GM12891 (cell line): ENCODE measurements around the gene WIPF2.
A peak's percentile ranks its signal among the peaks of the same experiment; 100 is the strongest.
"Not testable (repeated sequence)": the region's sequence is repeated elsewhere in the genome, so short reads cannot be mapped to it uniquely, and the experiment has no call there.

Experiments used
- DNase-seq: peaks from one replicate; pipeline ENCODE4 v3.0.0; 2011; ENCODE audit warnings: low spot score; ENCODE audit not compliant: insufficient read length
- FAIRE-seq: peaks from 2 replicates; lab custom pipeline; 2011; peaks lifted over from hg19 to GRCh38; lab: Jason Lieb, UNC
- PAX5 ChIP-seq: IDR thresholded peaks from 2 replicates; pipeline ENCODE4 v1.6.1; 2011; ENCODE audit warnings: low read length, moderate library complexity, mild to moderate bottlenecking; ENCODE audit not compliant: insufficient read depth, severe bottlenecking
- POLR2A ChIP-seq: IDR thresholded peaks from 2 replicates; pipeline ENCODE4 v1.6.1; 2011; ENCODE audit warnings: low read depth, low read length, control low read depth
- POLR2AphosphoS5 ChIP-seq: IDR thresholded peaks from 2 replicates; pipeline ENCODE4 v1.6.1; 2011; ENCODE audit warnings: low read depth, low read length, control low read depth
- POU2F2 ChIP-seq: IDR thresholded peaks from 2 replicates; pipeline ENCODE4 v1.6.1; 2011; ENCODE audit warnings: low read depth, mild to moderate bottlenecking, control low read depth, low read length, moderate library complexity
- SPI1 ChIP-seq: IDR thresholded peaks from 2 replicates; pipeline ENCODE4 v1.6.1; 2011; ENCODE audit warnings: low read depth, low read length, control low read depth
- TAF1 ChIP-seq: IDR thresholded peaks from 2 replicates; pipeline ENCODE4 v1.6.1; 2011; ENCODE audit warnings: low read depth, low read length, control low read depth

The WIPF2 gene

DNA sequence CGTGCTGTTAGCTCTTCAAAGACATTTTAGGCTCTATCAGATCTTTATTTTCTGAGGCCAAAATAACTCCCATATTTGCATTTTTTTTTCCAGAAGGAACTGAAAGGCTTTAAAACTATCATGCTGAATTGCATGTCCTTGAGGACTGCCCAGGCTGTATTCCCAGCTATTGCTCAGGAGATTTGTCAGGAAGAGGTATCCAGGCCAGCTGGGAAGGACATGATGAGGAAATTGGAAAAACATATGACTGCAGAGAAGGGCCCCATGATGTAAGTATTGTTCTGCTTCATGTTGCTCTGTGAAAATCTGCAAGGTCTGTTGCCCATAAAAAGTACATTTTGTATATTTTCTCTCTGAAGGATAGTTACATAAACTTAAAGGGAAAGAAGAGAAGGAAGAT lies 74.3 kb downstream of the WIPF2 start:
- no peak for TF ChIP-seq SPI1
- TF ChIP-seq POU2F2, result no peak
- TF ChIP-seq PAX5, result no peak
- no peak for TF ChIP-seq POLR2AphosphoS5
- TF ChIP-seq TAF1, result no peak
- TF ChIP-seq POLR2A, result no peak
- DNase-seq, result no peak
- no peak for FAIRE-seq

DNA sequence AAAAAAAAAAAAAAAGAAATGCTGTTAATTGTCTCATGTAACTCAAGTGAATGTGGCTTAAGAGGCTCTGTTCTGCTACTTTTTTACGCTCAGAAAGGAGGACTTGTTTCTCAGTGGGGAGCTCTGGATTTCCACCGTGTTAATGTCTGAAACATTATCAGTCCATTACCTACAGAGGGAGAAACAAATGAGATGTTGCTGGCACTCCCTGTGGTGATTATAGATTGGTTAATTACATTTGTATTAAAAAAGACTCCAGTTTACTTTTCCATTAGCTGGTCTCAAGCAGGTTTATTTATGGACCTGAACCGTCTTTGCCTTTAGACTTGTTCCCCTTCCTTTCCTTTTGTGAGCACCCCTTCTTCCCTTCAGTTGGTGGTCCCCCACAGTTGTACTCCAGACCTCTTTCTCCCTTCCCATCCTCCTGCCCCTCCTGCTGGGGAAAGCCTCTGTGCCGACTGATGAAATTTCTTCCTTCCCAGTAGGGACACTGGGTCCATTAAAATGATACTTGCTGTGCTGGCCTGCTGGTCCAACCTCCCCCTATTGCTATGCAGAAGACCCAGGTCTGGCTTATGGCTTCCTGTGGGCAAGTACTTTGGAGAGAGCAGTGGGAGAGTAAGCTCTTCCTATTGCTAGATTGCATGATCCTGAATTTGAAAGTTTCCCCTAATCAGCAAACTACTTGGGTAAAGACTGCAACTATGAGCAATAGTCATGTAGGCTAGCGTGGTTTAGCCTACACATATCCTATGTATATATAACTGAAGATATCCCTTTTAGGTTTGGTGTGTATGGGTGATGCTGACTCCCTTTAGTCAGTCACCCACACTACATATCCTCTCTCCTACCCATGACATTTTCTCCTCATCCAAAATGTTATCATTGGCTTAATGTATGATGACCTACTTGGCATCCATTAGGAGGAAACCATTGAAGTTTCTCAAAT lies 76.7 kb downstream of the WIPF2 start:
- DNase-seq (no peak), FAIRE-seq (no peak)
- no peak for TF ChIP-seq SPI1
- no peak for TF ChIP-seq POU2F2
- no peak for TF ChIP-seq POLR2AphosphoS5
- no peak for TF ChIP-seq TAF1
- no peak for TF ChIP-seq PAX5
- TF ChIP-seq POLR2A, result no peak

DNA sequence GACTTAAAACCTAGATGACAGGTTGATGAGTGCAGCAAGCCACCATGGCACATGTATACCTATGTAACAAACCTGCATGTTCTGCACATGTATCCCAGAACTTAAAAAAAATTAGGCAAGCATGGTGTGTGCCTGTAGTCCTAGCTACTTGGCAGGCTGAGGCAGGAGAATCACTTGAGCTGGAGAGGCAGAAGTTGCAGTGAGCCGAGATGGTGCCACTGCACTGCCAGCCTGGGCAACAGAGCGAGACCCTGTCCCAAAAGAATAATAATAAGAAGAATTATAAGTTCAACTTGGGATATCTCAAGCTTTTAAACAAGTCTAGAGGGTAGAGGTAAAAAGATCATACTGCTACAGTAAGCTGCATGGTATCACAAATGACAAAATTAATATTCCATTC lies 78.4 kb downstream of the WIPF2 start:
- no peak for TF ChIP-seq PAX5
- no peak for TF ChIP-seq SPI1
- no peak for TF ChIP-seq TAF1
- TF ChIP-seq POLR2AphosphoS5, result no peak
- no peak for TF ChIP-seq POU2F2
- TF ChIP-seq POLR2A, result no peak
- DNase-seq (no peak), FAIRE-seq (no peak)

DNA sequence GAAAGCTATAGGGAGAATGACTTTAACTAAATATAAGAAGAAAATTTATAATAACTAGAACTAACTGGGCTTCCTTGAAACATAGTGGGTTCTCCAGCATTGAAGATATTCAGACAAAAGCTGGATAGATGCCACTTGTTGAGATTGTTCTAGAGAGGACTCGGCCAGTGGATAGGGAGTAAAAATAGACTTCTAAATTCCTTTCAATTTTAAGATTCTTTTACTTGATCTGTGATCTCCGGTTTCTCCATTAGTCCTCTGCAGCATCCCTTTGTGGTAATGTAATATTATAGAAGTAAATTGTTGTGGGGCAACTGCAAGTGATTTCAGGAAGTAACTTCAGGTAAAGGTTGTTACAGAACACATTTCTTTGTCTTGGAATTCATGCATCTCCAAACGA lies 79.6 kb downstream of the WIPF2 start:
- FAIRE-seq (no peak), DNase-seq (no peak)
- TF ChIP-seq TAF1 (no peak), POU2F2 (no peak), PAX5 (no peak), SPI1 (no peak), POLR2AphosphoS5 (no peak), POLR2A (no peak)

DNA sequence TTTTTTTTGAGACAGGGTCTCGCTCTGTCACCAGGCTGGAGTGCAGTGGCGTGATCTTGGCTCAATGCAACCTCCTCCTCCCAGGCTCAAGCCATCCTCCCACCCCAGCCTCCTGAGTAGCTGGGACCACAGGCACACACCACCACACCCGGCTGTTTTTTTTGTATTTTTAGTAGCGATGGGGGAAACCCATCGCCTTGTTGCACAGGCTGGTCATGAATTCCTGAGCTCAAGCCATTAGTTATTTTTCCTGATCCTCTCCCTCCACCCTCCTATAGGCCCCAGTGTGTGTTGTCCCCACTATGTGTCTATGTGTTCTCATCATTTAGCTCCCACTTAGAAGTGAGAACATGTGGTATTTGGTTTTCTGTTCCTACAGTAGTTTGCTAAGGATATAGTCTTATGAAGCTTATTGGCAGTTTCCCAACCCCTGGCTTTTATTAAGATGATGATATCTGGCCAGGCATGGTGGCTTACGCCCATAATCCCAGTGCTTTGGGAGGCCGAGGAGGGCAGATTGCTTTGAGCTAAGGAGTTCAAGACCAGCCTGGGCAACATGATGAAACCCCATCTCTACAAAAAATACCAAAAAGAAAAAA lies 80.2 kb downstream of the WIPF2 start:
- not testable (repeated sequence) for FAIRE-seq, DNase-seq

DNA sequence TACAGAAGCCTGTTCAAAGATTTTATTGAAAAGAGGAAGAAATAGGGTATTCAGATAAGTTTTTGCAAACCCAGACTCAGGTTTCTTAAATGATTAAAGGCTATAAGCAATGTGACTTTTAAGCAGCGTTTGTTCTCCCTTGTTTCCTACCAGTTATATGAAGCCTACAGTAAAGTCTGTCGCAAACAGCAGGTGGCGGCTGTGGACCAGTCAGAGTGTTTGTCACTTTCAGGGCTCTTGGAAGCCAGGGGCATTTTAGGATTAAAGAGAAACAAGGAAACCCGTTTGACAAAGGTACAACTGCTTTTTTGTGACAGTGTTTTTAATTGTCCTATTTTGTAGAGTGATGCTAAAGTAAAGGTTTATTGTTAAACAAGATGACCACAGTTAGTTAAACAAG lies 82.2 kb downstream of the WIPF2 start:
- no peak for TF ChIP-seq SPI1
- TF ChIP-seq POLR2A, result no peak
- FAIRE-seq (no peak), DNase-seq (no peak)

DNA sequence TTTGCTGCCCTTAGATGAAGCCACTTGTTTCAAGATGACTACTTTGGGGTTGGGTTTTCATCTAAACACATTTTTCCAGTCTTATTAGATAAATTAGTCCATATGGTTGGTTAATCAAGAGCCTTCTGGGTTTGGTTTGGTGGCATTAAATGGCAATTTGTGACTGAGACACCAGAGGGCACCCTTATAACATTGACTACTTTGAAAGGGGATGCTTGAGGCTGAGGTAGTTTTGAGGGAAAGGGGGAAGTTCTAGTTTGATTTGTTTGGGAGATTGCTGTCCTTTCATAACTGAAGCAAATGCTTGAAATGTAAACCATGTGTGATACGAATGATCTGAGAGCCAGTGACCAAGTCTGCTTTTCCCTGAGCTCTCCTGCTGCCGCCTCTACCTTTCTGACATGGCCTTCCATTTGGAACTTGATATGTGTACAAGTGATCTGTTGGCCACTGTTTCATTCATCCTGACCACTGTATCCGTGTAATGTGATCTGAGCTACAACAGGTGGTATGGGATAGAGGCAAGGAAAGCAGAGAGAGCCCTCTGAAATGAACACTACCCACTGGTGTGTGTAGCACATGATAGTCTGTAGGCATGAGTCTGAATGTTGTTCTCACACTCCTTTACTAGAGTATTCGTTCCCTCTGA lies 84.0 kb downstream of the WIPF2 start:
- peak; percentile 47 for FAIRE-seq
- no peak for DNase-seq
- no peak for TF ChIP-seq TAF1
- 0 out of 2 replicates have a peak, but pooled peaks have one; percentile 2 for TF ChIP-seq POLR2A

DNA sequence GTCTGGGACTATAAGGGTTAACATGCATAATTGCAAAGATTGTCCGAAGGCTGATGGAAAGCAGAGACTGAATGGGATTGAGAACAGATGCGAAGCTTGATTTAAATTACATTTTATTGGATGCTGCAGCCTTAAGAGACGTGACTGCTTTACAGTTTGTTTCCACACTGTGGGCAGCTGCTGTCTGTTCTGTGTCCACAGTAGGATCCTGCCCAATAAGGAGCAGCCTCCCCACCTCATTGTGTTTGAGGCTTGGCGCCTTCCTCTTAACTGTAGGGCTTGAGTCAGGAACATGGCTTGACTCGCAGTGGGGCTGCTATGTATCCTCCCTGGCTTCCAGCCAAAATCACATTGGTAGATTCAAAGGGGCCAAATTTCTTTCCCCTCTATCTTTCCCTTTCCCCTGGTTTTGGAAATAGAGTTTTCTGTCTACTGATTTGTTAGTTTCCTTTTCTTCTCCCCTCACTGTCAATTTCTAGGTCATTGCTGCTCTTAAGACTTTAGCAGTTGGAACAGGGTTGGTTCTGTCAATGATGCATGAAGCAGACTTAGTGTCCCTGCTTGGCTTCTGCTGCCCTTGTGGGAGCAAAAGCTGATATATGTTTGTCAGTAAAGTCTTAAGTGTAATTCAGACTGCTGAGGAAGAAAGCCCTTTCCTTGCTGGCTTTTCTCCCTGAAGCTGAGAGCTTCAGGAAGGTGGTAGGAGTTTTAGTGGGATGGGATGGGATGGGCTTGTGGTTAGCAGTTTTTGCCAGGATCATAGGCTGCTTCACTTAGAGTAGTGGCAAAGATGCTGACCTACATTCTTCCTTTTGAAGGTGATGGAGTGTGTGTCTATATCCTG lies 84.8 kb downstream of the WIPF2 start:
- no peak for TF ChIP-seq POLR2AphosphoS5
- TF ChIP-seq PAX5, result no peak
- no peak for TF ChIP-seq SPI1
- TF ChIP-seq TAF1, result no peak
- no peak for TF ChIP-seq POU2F2
- no peak for TF ChIP-seq POLR2A
- DNase-seq (no peak), FAIRE-seq (no peak)

DNA sequence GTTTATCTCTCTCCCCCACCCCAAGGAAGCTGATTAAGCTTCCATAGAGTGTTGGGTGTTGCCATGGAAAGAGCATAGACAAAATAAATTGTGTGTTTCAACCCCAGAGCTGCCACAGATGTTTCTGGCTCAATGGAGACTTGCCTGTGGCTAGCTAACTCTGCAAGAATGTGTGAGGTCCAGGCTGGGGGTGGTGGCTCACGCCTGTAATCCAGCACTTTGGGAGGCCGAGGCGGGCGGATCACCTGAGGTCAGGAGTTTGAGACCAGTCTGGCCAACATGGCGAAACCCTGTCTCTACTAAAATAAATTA lies 85.4 kb downstream of the WIPF2 start:
- DNase-seq, FAIRE-seq: not testable (repeated sequence)

DNA sequence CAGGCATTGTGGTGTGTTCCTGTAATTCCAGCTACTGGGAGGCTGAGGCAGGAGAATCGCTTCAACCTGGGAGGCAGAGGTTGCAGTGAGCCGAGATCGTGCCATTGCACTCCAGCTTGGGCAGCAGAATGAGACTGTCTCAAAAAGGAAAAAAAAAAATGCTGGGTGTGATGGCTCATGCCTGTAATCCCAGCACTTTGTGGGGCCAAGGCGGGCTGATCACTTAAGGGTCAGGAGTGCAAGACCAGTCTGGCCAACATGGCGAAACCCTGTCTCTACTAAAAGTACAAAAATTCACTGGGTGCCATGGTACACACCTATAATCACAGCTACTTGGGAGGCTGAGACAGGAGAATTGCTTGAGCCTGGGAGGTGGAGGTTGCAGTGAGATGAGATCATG lies 85.8 kb downstream of the WIPF2 start:
- not testable (repeated sequence) for DNase-seq, FAIRE-seq
